SK-N-SH treated with all-trans-retinoic acid at 6 μM for 48 hours (cell line): ENCODE data around the gene C19orf67.

Experiments
- ATAC-seq: fragments of 200-7000 bp; cut with Tn5 transposase; 3 replicates; pipeline ENCODE4 v1.9.1; 2020; ENCODE audit warnings: mild to moderate bottlenecking, moderate library complexity
- ARNTL ChIP-seq: fragments of 450-650 bp; formaldehyde crosslinking; IDR thresholded peaks from 2 replicates; pipeline ENCODE4 v1.5.0; 2020; ENCODE audit warnings: low read depth, mild to moderate bottlenecking, moderate library complexity, borderline replicate concordance
- BACH2 ChIP-seq: fragments of 250-450 bp; sonication (Bioruptor Pico); IDR thresholded peaks from 2 replicates; pipeline ENCODE4 v1.9.0; 2021; ENCODE audit warnings: mild to moderate bottlenecking, borderline replicate concordance
- CREB5 ChIP-seq: fragments of 250-450 bp; sonication (Bioruptor Pico); IDR thresholded peaks from 2 replicates; pipeline ENCODE4 v1.5.1; 2020; ENCODE audit warnings: low read depth, mild to moderate bottlenecking, moderate library complexity
- CSDC2 ChIP-seq: fragments of 250-450 bp; sonication (Bioruptor Pico); IDR thresholded peaks from 2 replicates; pipeline ENCODE4 v1.5.0; 2020; ENCODE audit warnings: mild to moderate bottlenecking, moderate library complexity
- ESRRG ChIP-seq: fragments of 250-450 bp; sonication (Bioruptor Pico); IDR thresholded peaks from 2 replicates; pipeline ENCODE4 v1.6.1; 2021; ENCODE audit warnings: mild to moderate bottlenecking
- GLIS3 ChIP-seq: fragments of 250-450 bp; sonication (Bioruptor Pico); IDR thresholded peaks from 2 replicates; pipeline ENCODE4 v1.5.0; 2020; ENCODE audit warnings: mild to moderate bottlenecking, moderate library complexity
- ISL1 ChIP-seq: fragments of 250-450 bp; sonication (Bioruptor Pico); IDR thresholded peaks from 2 replicates; pipeline ENCODE4 v2.1.2; 2022; ENCODE audit warnings: mild to moderate bottlenecking, moderate library complexity
- OSR1 ChIP-seq: fragments of 250-450 bp; sonication (Bioruptor Pico); IDR thresholded peaks from 2 replicates; pipeline ENCODE4 v1.8.0; 2022; ENCODE audit warnings: moderate library complexity, mild to moderate bottlenecking, inconsistent platforms
- PATZ1 ChIP-seq: fragments of 250-450 bp; sonication (Bioruptor Pico); IDR thresholded peaks from 2 replicates; pipeline ENCODE4 v1.8.0; 2020; ENCODE audit warnings: mild to moderate bottlenecking, moderate library complexity, borderline replicate concordance
- POU6F1 ChIP-seq: fragments of 250-450 bp; sonication (Bioruptor Pico); IDR thresholded peaks from 2 replicates; pipeline ENCODE4 v1.8.0; 2021; ENCODE audit warnings: low read depth, mild to moderate bottlenecking, moderate library complexity, borderline replicate concordance
- PPARA ChIP-seq: fragments of 250-450 bp; sonication (Bioruptor Pico); IDR thresholded peaks from 2 replicates; pipeline ENCODE4 v1.5.0; 2020; ENCODE audit warnings: mild to moderate bottlenecking, borderline replicate concordance
- RARB ChIP-seq: fragments of 250-450 bp; sonication (Bioruptor Pico); IDR thresholded peaks from 2 replicates; pipeline ENCODE4 v1.8.0; 2021; ENCODE audit warnings: mild to moderate bottlenecking, moderate library complexity
- SNAI2 ChIP-seq: fragments of 250-450 bp; sonication (Bioruptor Pico); IDR thresholded peaks from 2 replicates; pipeline ENCODE4 v1.5.0; 2020; ENCODE audit warnings: mild to moderate bottlenecking, moderate library complexity
- TCF4 ChIP-seq: fragments of 250-450 bp; sonication (Bioruptor Pico); IDR thresholded peaks from 2 replicates; pipeline ENCODE4 v1.8.0; 2021; ENCODE audit warnings: mild to moderate bottlenecking, moderate library complexity, borderline replicate concordance
- TOX ChIP-seq: fragments of 250-450 bp; sonication (Bioruptor Pico); IDR thresholded peaks from 2 replicates; pipeline ENCODE4 v1.8.0; 2021; ENCODE audit warnings: mild to moderate bottlenecking, moderate library complexity, borderline replicate concordance
- TSHZ2 ChIP-seq: fragments of 250-450 bp; sonication (Bioruptor Pico); IDR thresholded peaks from 2 replicates; pipeline ENCODE4 v1.5.0; 2020; ENCODE audit warnings: mild to moderate bottlenecking, moderate library complexity
- ZC3H10 ChIP-seq: fragments of 250-450 bp; sonication (Bioruptor Pico); IDR thresholded peaks from 2 replicates; pipeline ENCODE4 v1.5.1; 2021; ENCODE audit warnings: mild to moderate bottlenecking, moderate library complexity
- ZFP3 ChIP-seq: fragments of 250-450 bp; sonication (Bioruptor Pico); IDR thresholded peaks from 2 replicates; pipeline ENCODE4 v1.5.0; 2020; ENCODE audit warnings: mild to moderate bottlenecking, moderate library complexity
- ZFP30 ChIP-seq: fragments of 450-650 bp; formaldehyde crosslinking; IDR thresholded peaks from 2 replicates; pipeline ENCODE4 v1.5.0; 2022; ENCODE audit warnings: mild to moderate bottlenecking, moderate library complexity
- ZNF70 ChIP-seq: fragments of 450-650 bp; formaldehyde crosslinking; IDR thresholded peaks from 2 replicates; pipeline ENCODE4 v1.5.0; 2020; ENCODE audit warnings: mild to moderate bottlenecking, moderate library complexity
- ZNF8 ChIP-seq: fragments of 450-650 bp; formaldehyde crosslinking; IDR thresholded peaks from 2 replicates; pipeline ENCODE4 v1.5.0; 2020; ENCODE audit warnings: mild to moderate bottlenecking, moderate library complexity

Gene C19orf67

GRCh38 chr19:14127929-14128509 lies 42.4 kb upstream of the C19orf67 start:
- no peak for ATAC-seq
- TF ChIP-seq TSHZ2 (no peak), ZFP3 (CRISPR knock-in tag) (no peak), CSDC2 (CRISPR knock-in tag) (no peak), ISL1 (CRISPR knock-in tag) (no peak), TCF4 (CRISPR knock-in tag) (no peak), GLIS3 (CRISPR knock-in tag) (no peak), PPARA (CRISPR knock-in tag) (no peak), SNAI2 (CRISPR knock-in tag) (no peak), ZC3H10 (CRISPR knock-in tag) (no peak), ZFP30 (CRISPR knock-in tag) (no peak), TOX (no peak), BACH2 (CRISPR knock-in tag) (no peak)

- TF ChIP-seq POU6F1 (CRISPR knock-in tag) (no peak), ISL1 (CRISPR knock-in tag) (no peak)
- ATAC-seq: no peak
Observed at GRCh38 chr19:14127176-14127575, 41.6 kb upstream of the C19orf67 start.

GRCh38 chr19:14122924-14123323 lies 37.3 kb upstream of the C19orf67 start:
- no peak for TF ChIP-seq ZNF70 (CRISPR knock-in tag)
- no peak for TF ChIP-seq CREB5
- TF ChIP-seq OSR1: no peak
- no peak for TF ChIP-seq ESRRG (CRISPR knock-in tag)
- no peak for TF ChIP-seq CSDC2 (CRISPR knock-in tag)
- no peak for TF ChIP-seq GLIS3 (CRISPR knock-in tag)
- TF ChIP-seq ZC3H10 (CRISPR knock-in tag): no peak
- TF ChIP-seq ZNF8 (CRISPR knock-in tag): no peak
- TF ChIP-seq TOX: no peak
- TF ChIP-seq SNAI2 (CRISPR knock-in tag): no peak
- TF ChIP-seq ARNTL (CRISPR knock-in tag): no peak
- no peak for TF ChIP-seq ZFP3 (CRISPR knock-in tag)
- TF ChIP-seq RARB: no peak
- TF ChIP-seq TSHZ2: no peak
- TF ChIP-seq TCF4 (CRISPR knock-in tag): no peak
- TF ChIP-seq PATZ1 (CRISPR knock-in tag): no peak
- no peak for ATAC-seq
